ENCODE results near the gene PTPN1.
"Not testable (repeated sequence)": the region's sequence is repeated elsewhere in the genome, so short reads cannot be mapped to it uniquely, and the experiment has no call there.

The PTPN1 gene

DNA sequence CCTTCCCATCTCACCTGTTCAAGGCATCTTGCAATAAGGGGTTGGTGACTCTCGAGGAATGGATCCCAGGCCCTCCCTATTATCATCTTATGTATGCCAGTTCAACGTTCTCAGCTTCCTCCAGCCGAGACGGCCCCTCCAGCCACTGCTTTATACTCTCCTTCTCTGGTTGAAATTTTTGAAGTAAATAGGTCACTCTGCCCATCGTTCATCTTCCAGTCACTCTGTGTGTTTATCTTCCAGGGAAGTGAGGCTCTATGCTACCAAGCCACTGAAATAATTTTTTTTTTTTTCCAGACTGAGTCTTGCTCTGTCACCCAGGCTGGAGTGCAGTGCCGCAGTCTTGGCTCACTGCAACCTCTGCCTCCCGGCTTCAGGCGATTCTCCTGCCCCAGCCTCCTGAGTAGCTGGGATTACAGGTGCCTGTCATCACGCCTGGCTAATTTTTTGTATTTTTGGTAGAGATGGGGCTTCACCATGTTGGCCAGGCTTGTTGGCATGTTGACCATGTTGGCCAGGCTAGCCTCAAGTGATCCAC is 17.0 kb downstream of the PTPN1 start:
- DNase-seq, result no peak

DNA sequence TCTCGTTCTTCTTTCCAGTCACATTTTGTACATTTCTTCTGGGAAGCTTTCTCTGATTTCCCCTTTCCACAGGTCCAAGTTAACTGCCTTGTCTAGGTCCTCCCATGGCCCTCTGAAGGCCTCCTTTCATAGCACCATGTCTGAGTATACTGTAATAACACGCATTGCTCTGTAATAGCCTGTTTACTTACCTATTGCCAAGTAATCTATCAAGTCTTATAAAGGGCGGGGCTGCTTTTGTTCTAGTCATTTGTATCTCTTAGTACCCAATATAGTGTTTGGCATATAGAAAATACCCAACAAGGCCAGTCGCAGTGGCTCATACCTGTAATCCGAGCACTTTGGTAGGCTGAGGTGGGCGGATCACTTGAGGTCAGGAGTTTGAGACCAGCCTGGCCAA is 17.9 kb downstream of the PTPN1 start:
- DNase-seq, result no peak

DNA sequence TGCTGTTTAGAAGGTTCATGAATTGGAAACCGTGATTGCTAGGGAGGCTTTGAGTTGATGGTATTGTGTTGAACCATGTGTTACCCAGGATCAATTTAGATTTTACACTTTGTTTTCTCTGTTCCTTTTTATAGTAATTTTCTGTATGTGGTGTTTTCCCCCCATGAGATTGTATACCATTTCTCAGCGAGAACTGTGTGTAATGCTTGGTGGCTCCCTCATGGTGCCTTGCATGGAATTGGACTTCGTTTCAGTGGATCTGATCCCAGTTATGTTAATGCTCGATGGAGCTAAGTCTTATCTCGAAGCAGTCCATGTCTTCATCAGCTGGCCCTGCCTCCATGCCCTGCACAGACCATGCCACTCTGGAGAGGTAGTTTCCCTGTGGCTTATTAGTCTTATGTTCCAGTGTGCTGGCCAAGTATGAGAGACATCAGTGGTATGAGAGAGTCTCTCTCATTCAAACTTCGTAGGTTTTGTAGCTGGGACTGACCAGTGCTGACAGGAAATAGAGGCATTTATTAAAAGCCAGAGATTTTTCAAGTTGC is 18.7 kb downstream of the PTPN1 start:
- DNase-seq, result no peak

DNA sequence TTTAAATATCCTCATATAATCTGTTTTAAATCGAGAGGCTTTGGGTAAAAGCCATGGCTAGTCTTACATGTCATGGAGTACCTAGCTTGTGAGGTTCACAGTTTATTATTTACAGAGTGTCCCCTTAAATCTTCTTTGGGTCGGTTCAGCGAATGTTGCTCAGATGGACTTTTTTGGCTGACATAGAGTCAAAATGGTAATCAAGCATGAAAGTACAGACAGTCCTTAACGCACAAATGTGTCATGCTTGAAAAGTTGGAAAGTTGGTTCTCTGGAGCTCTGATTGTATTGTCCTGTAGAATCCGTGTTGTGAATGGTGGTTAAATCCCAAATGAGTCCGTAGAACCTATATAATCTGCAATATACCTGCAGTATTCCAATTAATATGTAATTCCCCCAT is 22.0 kb downstream of the PTPN1 start:
- DNase-seq, result no peak

DNA sequence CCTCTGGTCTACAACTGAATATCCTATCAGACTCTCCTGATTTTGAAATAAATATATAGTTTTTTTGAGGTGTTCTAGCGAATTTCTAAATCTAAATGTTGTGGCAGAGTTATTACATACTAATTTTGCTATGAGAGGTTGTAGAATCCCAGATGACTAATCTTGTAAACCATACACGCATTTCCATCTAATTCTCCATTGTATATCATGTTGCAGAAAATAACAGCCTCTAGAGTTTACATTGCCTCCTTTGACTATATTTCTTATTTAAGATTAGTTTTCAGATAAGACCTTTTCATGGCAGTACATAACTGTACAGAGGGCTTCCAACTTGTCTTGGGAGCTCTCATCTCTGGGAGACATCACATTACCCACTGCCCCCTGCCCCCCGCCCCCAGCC is 22.9 kb downstream of the PTPN1 start:
- no peak for DNase-seq

DNA sequence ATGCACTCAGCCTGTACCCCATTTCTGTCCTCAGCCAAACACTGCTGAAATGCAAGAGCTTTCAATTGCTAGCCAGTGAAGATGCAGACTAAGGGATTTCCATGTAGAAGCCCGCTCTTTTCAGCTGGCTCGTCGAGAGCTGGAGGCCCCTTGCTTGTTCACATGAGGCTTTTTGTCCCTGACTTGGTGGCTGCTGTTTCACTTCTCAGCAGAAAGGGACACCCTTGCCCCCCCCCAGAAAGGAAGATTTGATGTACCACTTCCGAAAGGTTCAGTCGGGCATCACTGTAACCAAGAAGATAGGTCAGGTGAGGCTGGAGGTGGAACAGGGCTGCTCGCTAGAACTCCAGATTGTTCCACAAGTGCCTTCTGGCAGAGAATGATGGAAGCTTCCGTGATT is 23.3 kb downstream of the PTPN1 start:
- DNase-seq, result no peak

DNA sequence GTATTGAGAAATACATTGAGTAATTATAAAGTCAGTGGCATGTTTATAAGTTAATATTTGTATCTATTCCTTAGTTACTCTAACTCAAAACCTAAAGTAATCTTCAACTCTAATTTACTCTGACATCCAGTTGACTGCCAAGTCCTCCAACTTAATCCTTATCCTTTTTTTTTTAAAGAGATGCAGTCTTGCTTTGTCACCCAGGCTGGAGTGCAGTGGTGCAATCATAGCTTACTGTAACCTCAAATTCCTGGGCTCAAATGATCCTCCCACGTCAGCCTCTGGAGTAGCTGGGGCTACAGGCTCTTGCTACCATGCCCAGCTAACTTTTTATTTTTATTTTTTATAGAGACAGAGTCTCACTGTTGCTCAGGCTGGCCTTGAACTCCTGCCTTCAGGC is 24.4 kb downstream of the PTPN1 start:
- no peak for DNase-seq

DNA sequence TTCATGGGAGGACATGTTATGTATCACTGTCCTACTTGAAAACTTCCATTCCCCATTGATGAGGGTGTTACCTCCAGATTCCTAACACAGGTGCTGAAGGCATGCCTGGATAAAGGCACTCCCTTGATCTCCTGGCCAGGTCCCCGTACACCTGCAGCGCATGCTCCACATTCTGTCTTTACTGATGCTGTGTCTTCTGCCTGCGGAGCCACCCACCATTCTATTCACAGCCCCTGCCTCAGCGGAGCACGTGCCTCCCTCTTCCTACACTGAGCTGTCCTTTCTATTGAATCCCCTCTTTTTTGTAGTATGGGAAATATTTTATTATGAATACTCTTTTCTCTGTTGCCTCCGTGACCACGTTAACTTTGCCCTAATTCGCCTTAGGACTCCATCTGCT is 25.0 kb downstream of the PTPN1 start:
- no peak for DNase-seq

DNA sequence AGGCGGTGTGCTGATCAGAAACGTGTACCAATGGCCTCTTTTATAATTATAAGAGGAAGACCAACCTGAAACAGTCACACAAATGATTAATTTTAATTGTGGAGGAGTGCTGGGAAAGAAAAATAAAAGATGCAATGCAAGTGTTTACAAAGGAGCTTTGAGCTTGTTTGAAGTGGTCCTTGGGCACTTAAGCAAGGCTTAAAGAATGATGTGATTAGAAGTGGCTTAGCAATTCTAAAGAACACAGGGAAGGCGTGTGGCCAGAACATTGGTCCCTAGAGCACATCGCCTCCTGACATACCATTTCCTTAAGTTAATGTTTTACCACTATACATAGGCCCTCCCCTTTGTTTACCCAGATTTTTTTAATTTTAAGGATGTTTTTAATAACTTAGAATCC is 26.1 kb downstream of the PTPN1 start:
- DNase-seq, result no peak

DNA sequence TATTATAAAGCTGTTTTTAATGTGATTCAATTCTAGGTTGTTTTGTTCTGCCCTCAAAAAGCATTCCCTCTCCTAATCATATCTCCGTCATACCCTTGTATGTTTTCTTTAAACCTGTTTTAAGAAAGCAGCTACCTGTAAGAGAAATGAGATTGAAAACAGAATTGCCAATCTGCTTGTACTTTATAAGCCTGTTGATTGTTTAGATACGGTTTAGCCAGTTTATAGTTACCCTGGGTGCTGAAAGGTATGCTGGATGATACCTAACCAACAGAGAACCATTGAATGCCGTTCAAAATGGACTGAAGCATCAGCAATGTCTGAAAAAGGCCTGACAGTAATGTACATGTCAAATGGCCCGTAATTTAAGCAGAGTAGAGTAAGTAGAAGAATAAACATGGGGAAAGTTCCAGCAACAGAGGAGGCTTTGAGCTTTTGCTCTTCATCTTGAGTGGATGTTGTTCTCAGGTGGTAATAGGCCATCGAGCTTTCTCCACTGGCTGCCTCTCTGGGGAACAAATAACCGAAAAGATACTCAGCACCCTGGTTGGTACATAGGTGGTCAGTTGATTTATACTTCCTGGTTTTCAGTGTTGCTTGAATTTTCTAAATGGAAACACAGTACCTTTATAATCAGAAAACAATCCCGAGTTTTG is 27.5 kb downstream of the PTPN1 start:
- DNase-seq, result no peak

DNA sequence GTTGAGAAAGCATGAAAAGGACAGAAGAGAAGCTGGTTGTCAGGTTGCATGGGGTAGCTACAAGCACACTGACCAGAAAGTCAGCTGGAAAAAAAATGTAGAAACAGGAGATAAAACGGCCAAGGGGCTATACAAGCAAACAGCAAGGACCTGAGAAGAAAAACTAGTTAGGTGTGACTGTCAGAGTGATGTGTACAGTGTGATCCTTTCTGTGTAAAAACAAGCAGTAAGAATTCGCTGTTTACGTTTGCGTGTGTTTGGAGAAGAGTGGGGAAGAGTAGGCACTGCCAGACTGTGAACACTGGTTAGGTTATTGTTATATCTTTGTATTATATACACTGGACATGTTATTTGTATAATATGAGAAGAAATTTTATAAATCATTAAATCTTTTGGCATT is 28.1 kb downstream of the PTPN1 start:
- no peak for DNase-seq

DNA sequence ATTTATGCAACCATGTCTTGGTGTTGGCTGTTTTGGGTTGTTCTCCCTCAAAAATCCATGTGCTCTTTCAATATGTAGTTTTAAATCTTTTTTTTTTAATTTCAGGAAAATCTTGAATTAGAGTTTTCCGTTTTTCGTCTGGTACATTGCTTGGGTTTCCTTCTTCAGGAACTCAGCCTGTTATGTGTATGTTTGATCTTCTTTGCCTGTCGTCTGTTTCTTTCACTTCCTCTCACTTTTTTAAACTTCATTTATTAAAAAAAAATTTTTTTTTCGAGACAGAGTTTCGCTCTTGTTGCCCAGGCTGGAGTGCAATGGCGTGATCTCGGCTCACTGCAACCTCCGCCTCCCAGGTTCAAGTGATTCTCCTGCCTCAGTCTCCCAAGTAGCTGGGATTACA is 29.6 kb downstream of the PTPN1 start:
- DNase-seq, result not testable (repeated sequence)

DNA sequence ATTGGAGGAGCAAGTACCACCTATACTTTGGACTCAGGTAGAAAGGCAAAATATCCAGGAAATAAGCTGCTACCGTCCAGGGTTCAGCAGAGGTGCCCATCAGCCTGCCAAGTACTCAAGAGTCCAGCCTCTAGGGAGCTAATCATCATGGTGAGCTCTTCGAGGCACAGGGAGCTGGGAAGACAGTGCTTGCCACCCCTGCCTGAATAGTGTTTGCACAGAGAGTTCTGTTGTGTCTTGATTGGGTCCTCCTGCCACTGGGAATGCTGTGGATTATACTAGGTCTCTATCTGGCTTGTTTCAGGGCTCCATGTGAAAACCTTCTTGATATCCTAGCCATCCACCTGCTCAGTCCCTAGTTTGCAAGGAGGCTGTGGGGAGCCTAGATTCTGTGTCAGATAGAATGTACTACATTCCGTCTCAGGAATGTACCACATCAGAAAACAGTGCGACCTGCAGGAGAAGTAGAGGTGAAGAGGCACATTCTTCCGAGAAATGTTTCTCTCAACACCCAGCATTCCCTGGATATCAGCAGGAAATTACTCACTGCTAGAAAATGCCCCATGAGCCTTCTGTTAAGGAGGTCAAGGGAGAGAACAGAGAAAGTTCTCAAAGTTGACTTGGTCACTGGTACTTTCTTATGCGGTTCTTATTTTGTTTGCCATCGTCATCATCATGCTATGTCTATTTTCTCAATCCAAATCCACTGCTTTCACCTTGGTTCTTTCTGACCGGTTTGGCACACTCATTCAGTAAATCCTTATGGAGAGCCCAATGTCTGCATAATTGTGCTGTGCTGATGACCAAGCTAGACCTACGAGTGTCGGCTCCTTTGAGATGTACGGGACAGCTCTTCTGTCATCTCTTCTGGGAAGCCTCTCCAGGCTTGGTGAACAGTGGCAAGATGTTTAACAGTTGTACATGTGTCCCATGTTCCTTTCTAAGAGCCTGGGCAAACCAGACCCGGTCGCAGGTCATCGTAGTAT is 30.7 kb downstream of the PTPN1 start:
- no peak for DNase-seq

DNA sequence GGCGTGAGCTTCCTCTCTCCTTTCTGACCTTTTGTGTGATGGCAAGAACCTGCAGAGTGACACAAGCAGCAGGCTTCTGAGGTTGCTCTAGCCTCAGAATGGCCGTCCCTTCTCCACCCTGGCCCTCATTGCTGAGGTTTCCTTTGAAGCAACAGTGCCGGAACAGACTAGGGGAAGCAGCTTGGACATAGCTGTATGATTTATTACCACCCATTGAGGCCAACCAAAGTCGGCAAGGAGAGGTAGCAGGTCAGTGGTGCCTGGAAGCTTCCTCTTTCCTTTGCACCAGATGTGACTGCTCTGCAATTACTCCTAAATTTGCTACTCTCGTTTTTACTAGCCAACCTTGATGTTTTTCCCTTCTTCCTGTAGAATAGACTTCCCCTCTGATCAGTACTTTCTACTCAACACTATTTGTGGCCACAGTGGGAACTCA is 31.4 kb downstream of the PTPN1 start:
- no peak for DNase-seq

DNA sequence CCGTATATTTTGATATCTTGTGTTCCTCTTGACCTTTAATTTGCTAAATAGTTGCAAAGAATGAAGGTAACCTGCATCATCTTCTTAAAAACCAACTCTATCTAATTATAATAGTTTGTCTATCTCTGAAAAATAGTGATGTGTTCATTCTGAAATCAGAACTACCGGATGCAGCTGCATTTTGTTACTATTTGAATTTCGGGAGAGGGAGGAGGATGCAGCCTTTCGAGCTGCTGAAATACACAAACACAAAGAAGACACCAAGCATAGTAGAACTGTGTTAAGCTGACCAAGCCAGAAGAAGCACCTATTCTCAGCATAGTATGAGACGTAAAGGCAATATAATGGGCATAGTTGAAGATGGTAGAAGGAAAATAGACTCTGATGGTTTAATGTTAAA is 33.1 kb downstream of the PTPN1 start:
- DNase-seq, result no peak

DNA sequence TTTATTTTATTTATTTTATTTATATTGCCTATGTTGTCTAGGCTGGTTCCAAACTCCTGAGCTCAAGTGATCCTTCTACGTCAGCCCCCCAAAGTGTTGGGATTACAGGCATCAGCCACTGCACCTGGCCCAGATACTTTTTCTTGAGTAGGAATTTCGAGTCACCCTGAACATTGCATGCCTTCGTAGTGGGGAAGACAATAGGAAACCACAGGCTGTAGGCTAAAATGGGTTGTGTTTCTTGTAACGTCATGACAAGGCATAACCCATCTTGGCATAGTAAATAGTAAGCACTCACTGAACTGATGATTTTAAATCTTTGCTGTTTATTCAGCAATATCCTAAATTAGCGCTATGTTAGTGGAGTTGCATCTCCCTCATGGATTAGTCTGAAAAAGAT is 34.9 kb downstream of the PTPN1 start:
- no peak for DNase-seq

DNA sequence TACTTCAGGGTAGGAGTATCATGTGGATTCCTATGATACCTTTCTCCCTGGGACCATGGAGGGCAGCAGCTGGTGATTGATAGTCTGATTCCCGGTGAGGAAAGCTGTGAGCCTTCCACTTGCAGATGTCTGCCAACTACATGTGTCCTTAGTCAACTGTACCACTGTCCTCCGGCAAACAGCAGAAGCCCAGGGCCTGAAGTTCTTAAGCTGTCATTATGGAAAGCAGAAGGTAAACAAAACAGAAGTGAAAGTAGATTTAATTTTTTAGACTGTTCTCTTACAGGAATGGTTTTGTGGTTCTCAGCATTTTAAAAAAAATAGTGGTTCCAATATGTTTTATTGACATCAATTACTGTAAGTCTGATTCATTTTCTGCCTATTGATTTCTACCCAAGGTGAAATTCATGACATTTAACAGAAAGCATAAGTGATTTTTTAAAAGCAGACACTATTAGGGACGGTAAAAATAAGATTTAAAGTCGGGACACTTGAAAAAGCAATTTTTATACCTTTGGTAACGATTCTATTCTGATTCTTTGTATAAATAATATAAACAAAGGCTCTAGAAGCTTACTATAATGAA is 36.6 kb downstream of the PTPN1 start:
- no peak for DNase-seq

DNA sequence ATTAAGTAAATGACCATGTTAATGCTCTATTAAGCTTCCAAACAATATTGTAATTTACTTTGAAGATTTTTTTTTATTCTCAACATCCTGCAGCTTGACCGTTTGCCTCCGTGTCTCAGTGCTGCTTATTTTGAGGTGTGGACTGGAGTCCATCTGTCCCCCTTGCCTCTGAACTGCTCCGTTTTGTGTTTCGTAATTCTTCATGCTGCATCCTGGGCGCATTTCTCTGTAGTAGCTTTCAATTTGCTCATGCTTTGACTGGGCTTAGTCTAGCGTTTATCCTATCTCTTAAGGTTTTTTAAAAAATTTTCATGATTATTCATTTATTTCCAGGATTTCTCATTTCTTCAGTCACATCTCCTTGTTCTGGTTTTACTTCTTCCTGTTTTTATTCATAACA is 37.8 kb downstream of the PTPN1 start:
- DNase-seq, result no peak

DNA sequence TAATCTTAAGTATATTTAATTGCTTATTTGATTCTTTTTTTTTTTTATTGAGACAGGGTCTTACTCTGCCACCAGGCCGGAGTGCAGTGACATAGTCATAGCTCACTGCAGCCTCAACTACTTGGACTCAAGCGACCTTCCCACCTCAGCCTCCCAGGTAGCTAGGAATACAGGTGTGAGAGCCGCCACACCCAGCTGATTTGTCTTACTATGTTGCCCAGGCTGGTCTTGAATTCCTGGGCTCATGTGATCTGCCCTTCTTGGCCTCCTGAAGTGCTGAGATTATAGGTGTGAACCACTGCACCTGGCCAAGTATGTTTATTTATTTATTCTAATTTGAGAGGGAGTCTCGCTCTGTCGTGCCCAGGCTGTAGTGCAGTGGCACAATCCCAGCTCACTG is 38.2 kb downstream of the PTPN1 start:
- DNase-seq, result no peak

DNA sequence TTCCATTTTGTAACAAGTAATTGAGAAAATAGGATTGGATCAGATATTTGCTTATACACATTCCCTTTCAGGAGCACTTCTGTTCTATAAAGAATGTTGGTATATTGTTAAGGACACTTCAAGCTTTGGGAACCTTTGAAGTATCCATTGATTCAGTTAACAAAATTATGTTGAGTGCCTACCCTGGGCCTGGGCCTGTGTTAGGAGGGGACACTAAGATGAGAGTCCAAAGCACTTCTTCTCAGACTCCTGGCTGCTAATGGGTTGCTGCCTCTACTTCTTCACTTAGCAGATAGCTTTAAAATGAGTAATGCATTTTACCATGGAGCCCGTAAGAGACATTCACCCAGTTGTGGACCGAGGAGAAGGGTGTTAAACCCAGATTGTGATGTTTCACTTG is 40.3 kb downstream of the PTPN1 start:
- DNase-seq, result no peak

DNA sequence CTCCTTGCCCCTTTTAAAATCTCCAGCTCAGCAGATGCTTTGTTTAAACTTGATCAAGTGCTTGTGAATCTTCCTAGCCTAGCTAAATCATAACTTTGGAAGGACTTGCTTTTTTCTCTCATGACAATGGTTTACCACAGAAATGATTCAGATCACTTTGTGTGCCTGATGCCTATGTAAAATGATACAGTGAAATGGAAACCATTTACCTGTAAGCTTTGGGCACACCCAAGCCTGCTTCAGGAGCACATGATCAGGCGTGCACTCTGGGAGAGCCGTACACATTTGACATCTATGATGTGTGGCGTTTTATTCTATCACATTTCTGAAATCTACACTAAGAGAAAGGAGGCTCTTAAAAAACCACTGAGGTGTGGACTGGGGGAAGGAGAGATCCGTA is 41.1 kb downstream of the PTPN1 start:
- DNase-seq, result no peak

DNA sequence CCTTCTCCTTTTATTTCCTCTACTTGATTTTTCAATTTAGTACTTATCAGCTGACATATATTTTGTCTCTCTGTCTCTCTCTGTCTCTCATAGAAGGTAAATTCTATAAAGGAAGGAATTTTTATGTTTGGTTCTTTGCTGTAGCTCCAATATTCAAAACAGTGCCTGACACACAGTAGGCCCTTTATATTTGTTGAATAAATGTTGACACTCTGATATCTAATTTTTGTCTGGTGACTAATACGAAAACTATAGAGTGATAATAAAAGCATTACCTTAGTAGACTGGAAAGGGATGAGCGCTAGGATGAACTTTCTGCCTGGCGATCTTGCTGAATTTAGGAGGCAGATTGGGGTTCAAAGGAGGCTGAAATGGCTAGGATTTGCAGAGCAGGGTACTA is 42.8 kb downstream of the PTPN1 start:
- no peak for DNase-seq
